Endodermal cell (in vitro differentiated cells): ENCODE results near the gene UEVLD. TPM values are rescaled to one million over a fixed set of nuclear protein-coding genes. Genes with fewer than 3 reads are reported as not detected.

Experiments used
- DNase-seq: peaks from one replicate; pipeline ENCODE4 v3.0.0-alpha.2; 2017
- H3K27ac ChIP-seq: 2 replicates; pipeline ENCODE4 v1.5.1; 2013; ENCODE audit warnings: mild to moderate bottlenecking, low read depth, low read length, moderate library complexity
- H3K27me3 ChIP-seq: 2 replicates; pipeline ENCODE4 v1.6.1; 2013; ENCODE audit warnings: mild to moderate bottlenecking, low read length, moderate library complexity; ENCODE audit not compliant: insufficient read depth, control insufficient read depth, poor library complexity, severe bottlenecking
- H3K36me3 ChIP-seq: 2 replicates; pipeline ENCODE4 v1.7.0; 2013; ENCODE audit warnings: mild to moderate bottlenecking, low read length, moderate library complexity; ENCODE audit not compliant: control insufficient read depth, insufficient read depth
- H3K4me1 ChIP-seq: one replicate; pipeline ENCODE4 v1.7.0; 2013; ENCODE audit warnings: low read length; ENCODE audit not compliant: control insufficient read depth, insufficient read depth
- H3K4me3 ChIP-seq: 2 replicates; pipeline ENCODE4 v1.5.1; 2013; ENCODE audit warnings: mild to moderate bottlenecking, low read length, moderate library complexity
- H3K9ac ChIP-seq: 2 replicates; pipeline ENCODE4 v1.6.1; 2013; ENCODE audit warnings: mild to moderate bottlenecking, low read length, moderate library complexity; ENCODE audit not compliant: poor library complexity, severe bottlenecking; ENCODE audit errors: extremely low read depth
- H3K9me3 ChIP-seq: 2 replicates; pipeline ENCODE4 v1.6.1; 2013; ENCODE audit warnings: mild to moderate bottlenecking, low read length, moderate library complexity; ENCODE audit not compliant: control insufficient read depth
- H3K27ac Mint-ChIP-seq: 2 replicates; pipeline ENCODE4 v1.8.0; 2020; ENCODE audit warnings: mixed read lengths
- H3K27me3 Mint-ChIP-seq: 2 replicates; pipeline ENCODE4 v1.8.0; 2021; ENCODE audit warnings: mild to moderate bottlenecking, mixed read lengths; ENCODE audit not compliant: insufficient read depth
- H3K36me3 Mint-ChIP-seq: 2 replicates; pipeline ENCODE4 v1.8.0; 2020; ENCODE audit warnings: low read depth, mixed read lengths
- H3K4me1 Mint-ChIP-seq: 2 replicates; pipeline ENCODE4 v1.8.0; 2020; ENCODE audit warnings: mixed read lengths
- H3K4me3 Mint-ChIP-seq: 2 replicates; pipeline ENCODE4 v1.8.0; 2020; ENCODE audit warnings: mild to moderate bottlenecking, moderate library complexity, mixed read lengths
- H3K9me3 Mint-ChIP-seq: 2 replicates; pipeline ENCODE4 v1.8.0; 2020; ENCODE audit warnings: mild to moderate bottlenecking, mixed read lengths
- WGBS, 2 experiments: methylation state at CpG; one replicate each; pipeline versions ENCODE4 v1.1.5 to v1.1.7; 2013; ENCODE audit warnings: missing lambda C conversion rate in 2 of 2, mixed read lengths in 1 of 2; ENCODE audit not compliant: insufficient coverage in 1 of 2, insufficient read length in 1 of 2; 5-methylcytosine and 5-hydroxymethylcytosine counted together
- total RNA-seq, 2 donors: library from RNA; stranded (reverse); fragmentation: NEBNext Ultra II Directional in 1 of 2; extraction: Animal tissue kit (Norgen Biotek cat#: 25700) in 1 of 2; gene quantifications; 2 replicates in 1 of 2; 3 replicates in 1 of 2; pipeline ENCODE4 v1.2.1, GENCODE V29; 2021
- TF ChIP-seq, protein P1 (sequence below): fragments of 200-600 bp; sonication (generic); conservative IDR thresholded peaks from 2 replicates; pipeline ENCODE4 v1.5.0; 2021; ENCODE audit warnings: antibody characterized with exemption, mild to moderate bottlenecking

Gene UEVLD
- total RNA-seq, 2 donors from 2014 or later = 14.4 to 15.0 TPM

DNA sequence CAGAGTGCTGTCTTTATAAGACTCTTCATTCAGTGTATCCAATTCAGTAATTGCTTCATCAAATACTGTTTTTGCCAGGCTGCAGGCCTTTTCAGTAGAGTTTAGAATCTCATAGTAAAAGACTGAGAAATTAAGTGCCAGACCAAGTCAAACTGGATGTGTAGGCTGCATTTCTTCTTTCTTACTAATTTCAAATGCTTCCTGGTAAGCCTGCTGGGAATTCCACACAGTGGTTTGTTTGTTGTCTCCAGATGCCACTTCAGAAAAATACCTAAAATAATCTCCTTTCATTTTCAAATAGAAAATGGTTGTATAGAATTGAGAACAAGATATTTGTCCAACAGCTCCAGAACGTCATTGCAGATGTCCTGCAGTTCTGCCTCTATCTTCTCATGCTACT lies 98.2 kb downstream of the UEVLD start:
- no peaks in the 10 kb centered on the region for H3K4me1 ChIP-seq
- no peak overlapping the region for H3K27ac ChIP-seq
- H3K36me3 Mint-ChIP-seq = peaks cover 51% of the 10 kb centered on the region
- no peak overlapping the region for H3K4me3 ChIP-seq
- no peaks in the 10 kb centered on the region for H3K9me3 Mint-ChIP-seq
- no peak overlapping the region for H3K27ac Mint-ChIP-seq
- H3K9ac ChIP-seq = no peak overlapping the region
- 100% methylated on average over 1 of the region's 1 CpG for WGBS, 2 experiments
- H3K36me3 ChIP-seq = peaks cover 64% of the 10 kb centered on the region
- no peak overlapping the region for H3K4me3 Mint-ChIP-seq
- TF ChIP-seq, protein P1, sequence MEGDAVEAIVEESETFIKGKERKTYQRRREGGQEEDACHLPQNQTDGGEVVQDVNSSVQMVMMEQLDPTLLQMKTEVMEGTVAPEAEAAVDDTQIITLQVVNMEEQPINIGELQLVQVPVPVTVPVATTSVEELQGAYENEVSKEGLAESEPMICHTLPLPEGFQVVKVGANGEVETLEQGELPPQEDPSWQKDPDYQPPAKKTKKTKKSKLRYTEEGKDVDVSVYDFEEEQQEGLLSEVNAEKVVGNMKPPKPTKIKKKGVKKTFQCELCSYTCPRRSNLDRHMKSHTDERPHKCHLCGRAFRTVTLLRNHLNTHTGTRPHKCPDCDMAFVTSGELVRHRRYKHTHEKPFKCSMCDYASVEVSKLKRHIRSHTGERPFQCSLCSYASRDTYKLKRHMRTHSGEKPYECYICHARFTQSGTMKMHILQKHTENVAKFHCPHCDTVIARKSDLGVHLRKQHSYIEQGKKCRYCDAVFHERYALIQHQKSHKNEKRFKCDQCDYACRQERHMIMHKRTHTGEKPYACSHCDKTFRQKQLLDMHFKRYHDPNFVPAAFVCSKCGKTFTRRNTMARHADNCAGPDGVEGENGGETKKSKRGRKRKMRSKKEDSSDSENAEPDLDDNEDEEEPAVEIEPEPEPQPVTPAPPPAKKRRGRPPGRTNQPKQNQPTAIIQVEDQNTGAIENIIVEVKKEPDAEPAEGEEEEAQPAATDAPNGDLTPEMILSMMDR = no peak
- no peaks in the 10 kb centered on the region for H3K27me3 ChIP-seq
- no peaks in the 10 kb centered on the region for H3K4me1 Mint-ChIP-seq
- DNase-seq = no peak
- H3K9me3 ChIP-seq = no peaks in the 10 kb centered on the region
- H3K27me3 Mint-ChIP-seq = no peaks in the 10 kb centered on the region

DNA sequence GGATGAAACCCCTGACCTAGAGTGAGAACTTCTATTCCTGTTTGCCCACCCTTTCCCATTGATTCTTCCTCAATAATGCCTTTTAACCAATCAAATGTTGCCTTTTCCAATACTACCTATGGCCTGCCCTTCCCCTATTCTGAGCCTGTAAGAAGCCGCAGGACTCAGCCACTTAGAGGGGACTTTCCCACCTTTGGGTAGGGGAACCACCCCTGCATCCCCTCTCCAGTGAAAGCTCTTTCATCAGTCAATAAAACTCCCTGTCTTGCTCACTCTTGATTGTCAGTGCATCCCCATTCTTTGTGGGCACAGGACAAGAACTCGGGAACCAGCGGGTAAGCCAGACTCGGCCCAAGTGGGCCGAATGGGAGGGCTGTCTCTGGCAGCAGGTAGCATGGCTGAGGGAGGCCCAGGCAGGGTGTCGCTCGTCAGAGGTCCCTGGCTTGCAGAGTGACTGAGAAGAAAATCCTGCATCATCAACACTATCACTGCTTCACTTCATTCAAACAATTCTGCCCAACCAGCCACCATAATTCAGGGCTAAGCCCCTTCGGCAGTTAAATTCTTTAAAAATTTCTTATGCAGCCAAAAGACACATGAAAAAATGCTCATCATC lies 102.5 kb downstream of the UEVLD start:
- Histone ChIP-seq H3K9ac (no peak overlapping the region), H3K9me3 (no peaks in the 10 kb centered on the region), H3K36me3 (peaks cover 75% of the 10 kb centered on the region), H3K27ac (no peak overlapping the region), H3K4me3 (no peak overlapping the region), H3K4me1 (no peaks in the 10 kb centered on the region), H3K27me3 (no peaks in the 10 kb centered on the region)
- H3K4me3 Mint-ChIP-seq = no peak overlapping the region
- TF ChIP-seq, protein P1 = no peak
- H3K27me3 Mint-ChIP-seq = no peaks in the 10 kb centered on the region
- no peak overlapping the region for H3K27ac Mint-ChIP-seq
- DNase-seq = no peak
- H3K9me3 Mint-ChIP-seq = no peaks in the 10 kb centered on the region
- WGBS, 2 experiments = 91 to 97% methylated on average over 5 to 8 of the region's 8 CpGs
- H3K36me3 Mint-ChIP-seq = peaks cover 79% of the 10 kb centered on the region
- H3K4me1 Mint-ChIP-seq = no peaks in the 10 kb centered on the region

Other genes starting within 250 kb of the UEVLD start
- gene LDHA, start 194.2 kb downstream of the UEVLD start, total RNA-seq = 100 to 1,000 TPM; 256 to 308 TPM
- gene LDHC, start 176.4 kb downstream of the UEVLD start, total RNA-seq = under 1 TPM; 0.58 to 0.62 TPM
- not detected for gene LDHAL6A, start 132.9 kb downstream of the UEVLD start, total RNA-seq
- gene TSG101, start 61.8 kb downstream of the UEVLD start, total RNA-seq = 10 to 100 TPM; 56.3 to 67.4 TPM
- gene MISFA, start 11.1 kb upstream of the UEVLD start, total RNA-seq = 1 to 10 TPM; 5.3 to 6.0 TPM
- 10 to 100 TPM; 19.3 to 22.9 TPM for gene SPTY2D1, start 45.6 kb upstream of the UEVLD start, total RNA-seq
- 1 to 10 TPM; 6.2 to 6.9 TPM for gene TMEM86A, start 110.0 kb upstream of the UEVLD start, total RNA-seq
- 1 to 10 TPM in 1 of 2 donors, under 1 TPM in 1; 0.22 to 1.6 TPM for gene IGSF22, start 137.5 kb upstream of the UEVLD start, total RNA-seq
- 10 to 100 TPM; 27.6 to 51.0 TPM for gene PTPN5, start 203.1 kb upstream of the UEVLD start, total RNA-seq